Natural killer cell (primary cell): ENCODE measurements around the gene NXPH4. TPM values are rescaled to one million over a fixed set of nuclear protein-coding genes. Genes with fewer than 3 reads are reported as not detected.

Experiments used
- ATAC-seq, 3 donors: fragments of 150-1000 bp in 2 of 3; fragments of 200-7000 bp in 1 of 3; cut with Tn5 transposase; 1 replicate in 1 of 3; 2 replicates in 2 of 3; pipeline ENCODE4 v1.10.0; 2021; ENCODE audit warnings: mild to moderate bottlenecking in 2 of 3, moderate library complexity in 2 of 3
- DNase-seq, 2 donors: peaks; one replicate each; pipeline versions ENCODE4 v3.0.0 to v3.0.0-alpha.2; 2013 to 2021; ENCODE audit warnings: mixed read lengths in 1 of 2
- H3K27ac ChIP-seq: one replicate; pipeline ENCODE4 v1.5.1; 2013; ENCODE audit warnings: mild to moderate bottlenecking, low read length
- H3K27me3 ChIP-seq: one replicate; pipeline ENCODE4 v1.6.1; 2013; ENCODE audit warnings: low read length; ENCODE audit not compliant: control insufficient read depth, insufficient read depth
- H3K36me3 ChIP-seq: one replicate; pipeline ENCODE4 v1.6.1; 2013; ENCODE audit warnings: low read length; ENCODE audit not compliant: control insufficient read depth, insufficient read depth
- H3K4me1 ChIP-seq: one replicate; pipeline ENCODE4 v1.6.1; 2013; ENCODE audit warnings: low read length; ENCODE audit not compliant: control insufficient read depth, insufficient read depth
- H3K4me3 ChIP-seq: one replicate; pipeline ENCODE4 v1.5.1; 2013; ENCODE audit warnings: low read length
- H3K9me3 ChIP-seq: one replicate; pipeline ENCODE4 v1.6.1; 2013; ENCODE audit warnings: low read length; ENCODE audit not compliant: control insufficient read depth, insufficient read depth
- H3K27ac Mint-ChIP-seq, 2 donors: one replicate each; pipeline ENCODE4 v1.8.0; 2022; ENCODE audit warnings: mild to moderate bottlenecking in 2 of 2, mixed read lengths in 2 of 2, moderate library complexity in 1 of 2
- H3K27me3 Mint-ChIP-seq, 2 donors: one replicate each; pipeline ENCODE4 v1.8.0; 2022; ENCODE audit warnings: low read depth in 2 of 2, mixed read lengths in 2 of 2
- H3K36me3 Mint-ChIP-seq: one replicate; pipeline ENCODE4 v1.8.0; 2022; ENCODE audit warnings: mixed read lengths
- H3K4me1 Mint-ChIP-seq, 2 donors: one replicate each; pipeline ENCODE4 v1.8.0; 2022; ENCODE audit warnings: mixed read lengths in 2 of 2
- H3K4me3 Mint-ChIP-seq: one replicate; pipeline ENCODE4 v1.8.0; 2022; ENCODE audit warnings: mild to moderate bottlenecking, moderate library complexity, mixed read lengths
- H3K9me3 Mint-ChIP-seq, 2 donors: one replicate each; pipeline ENCODE4 v1.8.0; 2022; ENCODE audit warnings: mixed read lengths in 2 of 2
- WGBS: methylation state at CpG from one replicate; pipeline ENCODE4 v1.1.7; 2013; ENCODE audit warnings: missing lambda C conversion rate; ENCODE audit not compliant: insufficient coverage; 5-methylcytosine and 5-hydroxymethylcytosine counted together
- intact Hi-C: fragments of 100-400 bp; cut with micrococcal nuclease; formaldehyde crosslinking; loops from one replicate; pipeline ENCODE4 v1.14.2; 2022
- total RNA-seq, 4 donors: library from RNA; stranded (reverse); fragments of 120-200 nt in 1 of 4; gene quantifications; one replicate each; pipeline versions ENCODE4 v1.2.3 to v1.2.4, GENCODE V29; 2013 to 2022
- TF ChIP-seq, protein P1 (sequence below): fragments of 200-600 bp; IDR thresholded peaks from one replicate; pipeline ENCODE4 v1.8.0; 2022; ENCODE audit warnings: antibody characterized with exemption

The NXPH4 gene
- total RNA-seq, 3 donors from 2014 or later (not counting 1 experiment from before 2014, with no cell fraction given), result 0.82 TPM; not detected in 2

DNA sequence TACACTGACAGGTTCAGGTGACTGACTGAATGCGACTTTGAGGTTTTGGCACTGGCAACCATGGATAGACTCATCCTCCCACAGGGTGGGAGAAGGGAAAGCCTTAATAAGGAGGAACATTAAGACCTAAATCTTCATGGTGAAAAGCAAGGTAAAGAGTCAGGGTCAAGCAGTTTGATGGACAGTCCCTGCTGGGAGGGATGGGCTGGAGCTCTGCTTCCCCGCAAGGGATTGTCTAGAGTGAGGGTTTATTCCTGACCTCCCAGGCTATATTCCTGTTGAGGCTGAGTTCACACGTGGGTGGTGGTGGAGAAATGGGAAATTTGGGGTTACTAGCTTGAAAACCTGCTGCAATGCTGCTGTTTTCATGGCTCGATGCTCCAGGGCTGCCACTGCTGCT is 43.8 kb downstream of the NXPH4 start:
- H3K9me3 ChIP-seq, result no peaks in the 10 kb centered on the region
- TF ChIP-seq, protein P1, sequence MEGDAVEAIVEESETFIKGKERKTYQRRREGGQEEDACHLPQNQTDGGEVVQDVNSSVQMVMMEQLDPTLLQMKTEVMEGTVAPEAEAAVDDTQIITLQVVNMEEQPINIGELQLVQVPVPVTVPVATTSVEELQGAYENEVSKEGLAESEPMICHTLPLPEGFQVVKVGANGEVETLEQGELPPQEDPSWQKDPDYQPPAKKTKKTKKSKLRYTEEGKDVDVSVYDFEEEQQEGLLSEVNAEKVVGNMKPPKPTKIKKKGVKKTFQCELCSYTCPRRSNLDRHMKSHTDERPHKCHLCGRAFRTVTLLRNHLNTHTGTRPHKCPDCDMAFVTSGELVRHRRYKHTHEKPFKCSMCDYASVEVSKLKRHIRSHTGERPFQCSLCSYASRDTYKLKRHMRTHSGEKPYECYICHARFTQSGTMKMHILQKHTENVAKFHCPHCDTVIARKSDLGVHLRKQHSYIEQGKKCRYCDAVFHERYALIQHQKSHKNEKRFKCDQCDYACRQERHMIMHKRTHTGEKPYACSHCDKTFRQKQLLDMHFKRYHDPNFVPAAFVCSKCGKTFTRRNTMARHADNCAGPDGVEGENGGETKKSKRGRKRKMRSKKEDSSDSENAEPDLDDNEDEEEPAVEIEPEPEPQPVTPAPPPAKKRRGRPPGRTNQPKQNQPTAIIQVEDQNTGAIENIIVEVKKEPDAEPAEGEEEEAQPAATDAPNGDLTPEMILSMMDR, result no peak
- H3K27me3 ChIP-seq, result no peaks in the 10 kb centered on the region
- no peaks in the 10 kb centered on the region for H3K9me3 Mint-ChIP-seq
- WGBS, result 94% methylated on average over 4 of the region's 4 CpGs
- no peaks in the 10 kb centered on the region for H3K36me3 Mint-ChIP-seq
- ATAC-seq (no peak), DNase-seq (no peak)
- no peaks in the 10 kb centered on the region for H3K27me3 Mint-ChIP-seq
- H3K4me1 ChIP-seq, result peaks cover 6% of the 10 kb centered on the region
- no peak overlapping the region for H3K27ac ChIP-seq
- no peak overlapping the region for H3K27ac Mint-ChIP-seq
- H3K4me3 Mint-ChIP-seq, result no peak overlapping the region
- H3K4me3 ChIP-seq, result no peak overlapping the region
- H3K4me1 Mint-ChIP-seq, result peaks cover 4% of the 10 kb centered on the region in 2 donors
- H3K36me3 ChIP-seq, result peaks cover 62% of the 10 kb centered on the region
- intact Hi-C loops, result no loop called here

DNA sequence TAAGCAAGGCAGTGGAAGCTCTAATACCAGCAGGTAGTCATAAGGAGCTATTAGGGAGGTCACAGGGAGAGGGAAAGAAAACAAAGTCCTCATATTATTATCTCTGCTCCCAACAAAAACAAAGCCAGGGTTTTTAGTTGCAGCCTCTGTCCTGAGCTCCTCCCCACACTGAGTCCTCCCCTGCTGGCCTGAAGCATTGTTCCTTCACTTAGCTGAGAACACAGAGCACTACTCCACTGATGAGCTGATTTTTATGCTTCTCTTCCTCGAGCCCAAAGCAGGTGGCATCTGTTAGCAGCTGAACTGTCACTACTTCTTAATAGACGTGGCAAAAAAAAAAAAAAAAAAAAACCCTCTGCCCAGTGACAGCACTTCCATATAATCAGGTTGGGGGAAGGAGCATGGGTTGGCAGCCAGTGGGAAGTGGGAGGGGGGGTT is 44.9 kb downstream of the NXPH4 start:
- Mint-ChIP-seq H3K4me3 (no peak overlapping the region), H3K9me3 (no peaks in the 10 kb centered on the region), H3K4me1 (peaks cover 4% of the 10 kb centered on the region in 2 donors), H3K36me3 (no peaks in the 10 kb centered on the region), H3K27me3 (no peaks in the 10 kb centered on the region), H3K27ac (no peak overlapping the region)
- H3K27me3 ChIP-seq, result no peaks in the 10 kb centered on the region
- peaks cover 53% of the 10 kb centered on the region for H3K36me3 ChIP-seq
- H3K4me3 ChIP-seq, result no peak overlapping the region
- 86% methylated on average over 1 of the region's 2 CpGs for WGBS
- H3K4me1 ChIP-seq, result peaks cover 6% of the 10 kb centered on the region
- DNase-seq (no peak), ATAC-seq (no peak)
- H3K27ac ChIP-seq, result no peak overlapping the region
- TF ChIP-seq, protein P1, result no peak
- no peaks in the 10 kb centered on the region for H3K9me3 ChIP-seq
- intact Hi-C loops, result no loop called here

DNA sequence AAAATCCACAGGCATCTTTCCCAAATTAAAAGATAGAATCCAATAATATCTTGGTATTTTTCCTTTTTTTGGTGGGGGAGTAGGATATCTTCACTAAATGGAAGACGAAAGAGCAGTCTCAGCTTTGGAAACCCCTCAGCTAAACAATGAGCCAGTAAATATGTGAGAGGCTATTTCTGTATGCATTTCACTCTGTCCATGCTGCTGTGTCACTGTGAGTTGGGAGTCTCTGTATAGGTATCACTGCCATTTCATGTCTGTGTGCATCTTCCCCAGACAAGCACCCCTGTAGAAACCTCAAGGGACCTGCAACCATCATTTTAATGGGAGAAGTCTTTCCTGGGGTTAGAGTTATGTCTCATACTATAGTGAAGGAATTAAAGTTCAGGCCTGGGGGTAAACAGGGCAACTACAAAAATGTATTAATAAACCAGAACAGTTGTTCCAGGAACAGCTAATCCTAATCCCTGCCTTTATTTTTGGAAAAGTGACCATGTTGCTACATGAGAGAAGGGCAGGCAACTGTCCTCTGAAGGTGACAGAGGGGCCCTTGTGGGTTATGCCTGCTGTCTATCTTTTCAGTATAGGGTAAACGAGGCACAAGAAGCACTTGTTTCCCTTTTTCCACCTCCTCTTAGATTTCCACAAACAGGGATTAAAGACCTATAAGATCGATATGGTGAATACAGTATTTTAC is 45.7 kb downstream of the NXPH4 start:
- Mint-ChIP-seq H3K9me3 (no peaks in the 10 kb centered on the region), H3K36me3 (no peaks in the 10 kb centered on the region), H3K27ac (no peak overlapping the region), H3K4me3 (no peak overlapping the region), H3K4me1 (peaks cover 4% of the 10 kb centered on the region in 2 donors), H3K27me3 (no peaks in the 10 kb centered on the region)
- ATAC-seq, result no peak
- Histone ChIP-seq H3K27ac (no peak overlapping the region), H3K4me1 (peaks cover 6% of the 10 kb centered on the region), H3K9me3 (no peaks in the 10 kb centered on the region), H3K36me3 (peaks cover 55% of the 10 kb centered on the region), H3K4me3 (no peak overlapping the region), H3K27me3 (no peaks in the 10 kb centered on the region)
- no peak for DNase-seq
- WGBS, result 100% methylated on average over 1 of the region's 3 CpGs
- TF ChIP-seq, protein P1, result no peak
- intact Hi-C loops, result no loop called here

DNA sequence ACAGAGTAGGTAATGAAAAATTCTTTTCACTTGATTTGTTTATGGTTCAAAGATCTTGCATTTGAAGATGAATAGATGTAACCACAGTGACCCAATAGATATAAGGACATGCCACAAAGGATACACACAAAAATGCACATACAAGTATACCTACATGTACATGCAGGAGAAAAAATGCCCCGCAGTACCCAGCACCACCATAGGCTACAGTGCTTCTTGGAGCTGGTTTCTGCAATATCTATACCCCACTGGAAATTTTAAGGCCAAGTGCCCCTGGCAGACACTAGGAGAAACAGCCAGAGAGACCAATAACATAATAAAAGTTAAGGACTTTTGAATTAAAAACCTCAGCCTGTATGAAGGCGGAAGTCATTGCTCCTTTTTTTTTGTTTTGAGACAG is 46.5 kb downstream of the NXPH4 start:
- TF ChIP-seq, protein P1, result no peak
- Histone ChIP-seq H3K9me3 (no peaks in the 10 kb centered on the region), H3K4me3 (no peak overlapping the region), H3K4me1 (peaks cover 6% of the 10 kb centered on the region), H3K27ac (no peak overlapping the region), H3K36me3 (peaks cover 53% of the 10 kb centered on the region), H3K27me3 (no peaks in the 10 kb centered on the region)
- DNase-seq (no peak), ATAC-seq (no peak)
- H3K27ac Mint-ChIP-seq, result no peak overlapping the region
- H3K9me3 Mint-ChIP-seq, result no peaks in the 10 kb centered on the region
- WGBS, result 100% methylated on average over 2 of the region's 2 CpGs
- intact Hi-C loops, result loop anchor here (1.0 kb wide), 1 partner anchor 190 kb away; no protein-coding TSS in a partner anchor
- no peaks in the 10 kb centered on the region for H3K36me3 Mint-ChIP-seq
- no peaks in the 10 kb centered on the region for H3K27me3 Mint-ChIP-seq
- no peak overlapping the region for H3K4me3 Mint-ChIP-seq
- H3K4me1 Mint-ChIP-seq, result peaks cover 4% of the 10 kb centered on the region in 2 donors
